GM21367 (cell line): ENCODE results near the gene UACA.
"Not testable (repeated sequence)": the region's sequence is repeated elsewhere in the genome, so short reads cannot be mapped to it uniquely, and the experiment has no call there.

ENCODE experiments used
- ATAC-seq: cut with Tn5 transposase; IDR thresholded peaks from one replicate; pipeline ENCODE4 v1.9.1; 2021; ENCODE audit not compliant: unreplicated experiment

The UACA gene

GRCh38 chr15:70758790-70759462, 4.4 kb downstream of the UACA start:
- ATAC-seq, result no peak

GRCh38 chr15:70757627-70758026, 5.7 kb downstream of the UACA start:
- ATAC-seq, result no peak

DNA sequence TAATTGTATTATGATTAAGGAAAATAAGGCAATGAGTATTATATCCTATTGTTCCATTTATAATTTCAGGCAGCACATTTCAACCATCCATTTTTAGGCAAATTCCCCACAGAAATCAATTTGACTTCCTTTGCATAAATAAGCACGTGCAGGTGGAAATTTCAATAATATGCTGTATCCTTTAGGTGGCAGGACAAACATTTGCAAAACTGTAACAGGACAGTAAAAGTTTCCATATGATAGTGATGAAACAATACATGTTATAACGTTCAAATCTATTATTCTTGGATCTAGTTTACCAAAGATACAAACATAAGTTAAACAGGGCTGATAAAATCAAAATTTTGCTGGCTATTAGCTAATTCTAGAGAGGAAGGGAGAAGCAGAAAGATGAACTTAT, 8.5 kb downstream of the UACA start:
- ATAC-seq, result no peak

GRCh38 chr15:70753101-70753829, 10.1 kb downstream of the UACA start:
- no peak for ATAC-seq

DNA sequence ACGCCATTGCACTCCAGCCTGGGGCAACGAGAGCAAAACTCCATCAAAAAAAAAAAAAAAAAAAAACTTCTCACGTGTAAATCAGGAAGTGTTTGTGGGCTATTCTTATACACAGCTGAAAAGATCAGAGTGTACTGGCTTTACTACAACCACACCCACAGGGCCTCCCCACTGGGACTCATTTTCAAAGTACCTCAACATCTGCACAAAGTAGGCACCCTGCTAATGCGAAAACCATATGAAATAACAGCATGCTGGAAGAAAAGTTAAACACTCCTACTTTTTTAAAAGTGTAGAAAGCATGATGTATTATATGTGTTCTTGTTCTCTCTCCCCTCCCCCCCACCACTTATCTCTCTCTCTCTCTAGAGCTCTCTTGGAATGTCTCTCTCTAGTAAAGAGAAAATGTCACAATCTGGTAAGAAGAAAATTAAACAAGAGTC, 11.1 kb downstream of the UACA start:
- no peak for ATAC-seq

DNA sequence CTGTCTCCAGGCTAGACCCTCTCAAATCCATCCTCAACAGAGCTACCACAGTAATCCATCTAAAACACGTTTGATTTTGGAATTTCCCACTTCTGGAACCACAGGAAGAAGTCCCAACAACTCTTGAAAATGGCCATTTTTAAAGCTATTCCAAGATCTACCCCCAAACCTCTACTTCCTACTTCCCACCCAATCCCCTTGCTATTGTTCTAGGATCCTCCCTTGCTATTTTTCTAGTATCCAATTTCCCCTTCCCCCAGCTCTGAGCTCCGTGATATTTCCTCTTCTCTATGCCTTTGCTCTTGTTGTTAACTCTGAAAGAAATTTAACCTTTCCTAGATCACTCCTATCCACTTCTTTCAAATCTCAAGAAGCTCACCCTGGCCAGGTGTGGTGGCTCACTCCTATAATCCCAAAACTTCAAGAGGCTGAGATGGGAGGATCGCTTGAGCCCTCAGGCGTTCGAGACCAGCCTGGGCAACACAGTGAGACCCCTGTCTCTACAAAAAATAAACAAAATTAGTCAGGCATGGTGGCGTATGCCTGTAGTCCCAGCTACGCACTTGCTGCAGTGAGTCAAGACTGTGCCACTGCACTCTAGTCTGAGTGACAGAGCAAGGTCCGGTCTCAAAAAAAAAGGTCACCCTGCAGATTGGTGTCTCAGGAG, 13.0 kb downstream of the UACA start:
- no peak for ATAC-seq

- ATAC-seq, result no peak
These were observed 15.0 kb downstream of the UACA start for GRCh38 chr15:70748281-70748747.

DNA sequence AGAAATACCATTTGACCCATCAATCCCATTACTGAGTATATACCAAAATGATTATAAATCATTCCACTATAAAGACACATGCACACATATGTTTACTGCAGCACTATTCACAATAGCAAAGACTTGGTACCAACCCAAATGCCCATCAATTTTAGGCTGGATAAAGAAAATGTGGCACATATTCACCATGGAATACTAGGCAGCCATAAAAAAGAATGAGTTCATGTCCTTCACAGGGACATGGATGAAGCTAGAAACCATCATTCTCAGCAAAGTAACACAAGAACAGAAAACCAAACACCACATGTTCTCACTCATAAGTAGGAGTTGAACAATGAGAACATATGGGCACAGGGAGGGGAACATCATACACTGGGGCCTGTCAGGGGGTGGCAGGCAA, 16.8 kb downstream of the UACA start:
- ATAC-seq, result not testable (repeated sequence)

GRCh38 chr15:70742928-70743327, 20.4 kb downstream of the UACA start:
- ATAC-seq, result no peak

DNA sequence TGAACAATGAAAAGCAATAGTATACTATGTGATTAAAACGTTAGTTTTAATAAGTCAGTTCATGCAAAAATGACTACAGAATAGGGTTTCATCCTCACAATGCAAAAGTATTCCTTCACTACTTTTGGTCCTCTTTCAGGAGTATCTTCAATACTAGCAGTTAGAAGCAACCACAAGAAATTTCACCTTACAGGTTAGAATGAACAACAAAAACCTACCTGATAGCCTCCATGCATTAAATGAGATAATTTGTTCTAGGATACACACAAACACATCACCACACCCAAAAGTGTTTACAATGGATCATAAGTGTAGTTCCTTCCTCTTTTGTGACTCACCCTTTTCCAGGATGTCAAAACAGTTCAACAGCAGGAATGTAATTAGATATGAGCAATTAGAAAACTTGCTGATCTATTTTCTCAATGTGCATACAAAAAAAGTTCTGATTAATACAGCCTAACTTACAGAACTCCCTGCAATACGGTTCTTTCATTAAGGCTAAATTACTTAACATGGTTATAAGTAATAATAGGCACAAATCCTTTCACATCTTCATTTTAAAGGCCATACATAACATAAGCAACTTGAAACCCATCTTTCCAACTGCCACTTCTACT, 21.6 kb downstream of the UACA start:
- ATAC-seq, result no peak

DNA sequence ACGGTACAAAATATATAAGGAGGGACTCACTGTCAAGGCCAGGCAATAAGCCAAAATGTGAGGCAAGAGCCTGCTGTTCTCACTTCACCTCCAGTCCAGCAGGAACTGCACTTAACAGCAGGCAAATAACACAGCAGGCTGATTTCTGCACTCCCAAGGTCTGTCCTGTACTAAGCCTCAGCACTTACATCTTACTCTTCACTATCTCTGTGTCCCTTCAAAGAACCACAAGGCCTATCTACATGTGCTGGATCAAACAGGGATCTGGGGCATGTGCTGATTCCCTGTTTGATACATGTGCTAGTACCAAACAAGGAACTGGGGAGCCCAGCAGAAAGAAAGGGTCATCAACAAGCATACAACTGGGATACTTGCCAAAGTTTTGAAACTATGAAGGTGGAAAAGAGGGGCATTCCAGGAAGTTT, 22.2 kb downstream of the UACA start:
- ATAC-seq, result no peak

GRCh38 chr15:70735040-70735439, 28.3 kb downstream of the UACA start:
- ATAC-seq, result not testable (repeated sequence)

GRCh38 chr15:70729164-70729563, 34.2 kb downstream of the UACA start:
- ATAC-seq, result no peak

DNA sequence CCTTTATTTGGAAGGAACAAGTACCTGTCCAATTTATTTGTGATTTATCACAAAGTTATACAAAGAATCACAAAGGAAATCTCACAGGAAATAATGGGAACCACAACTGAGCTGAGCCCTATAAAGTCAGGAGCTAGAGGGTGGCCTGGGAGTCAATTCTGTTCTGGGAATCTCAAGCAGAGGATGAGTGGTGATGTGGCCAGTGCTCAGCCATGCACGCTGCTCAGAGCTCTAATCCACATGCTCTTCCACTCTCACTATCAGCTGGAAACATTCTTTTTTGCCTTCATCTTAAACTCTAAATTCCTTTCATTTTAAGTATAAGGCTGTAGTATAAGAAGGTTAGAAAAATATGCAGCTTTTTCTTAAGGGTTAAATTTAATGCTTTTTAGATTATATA, 36.6 kb downstream of the UACA start:
- ATAC-seq, result no peak

DNA sequence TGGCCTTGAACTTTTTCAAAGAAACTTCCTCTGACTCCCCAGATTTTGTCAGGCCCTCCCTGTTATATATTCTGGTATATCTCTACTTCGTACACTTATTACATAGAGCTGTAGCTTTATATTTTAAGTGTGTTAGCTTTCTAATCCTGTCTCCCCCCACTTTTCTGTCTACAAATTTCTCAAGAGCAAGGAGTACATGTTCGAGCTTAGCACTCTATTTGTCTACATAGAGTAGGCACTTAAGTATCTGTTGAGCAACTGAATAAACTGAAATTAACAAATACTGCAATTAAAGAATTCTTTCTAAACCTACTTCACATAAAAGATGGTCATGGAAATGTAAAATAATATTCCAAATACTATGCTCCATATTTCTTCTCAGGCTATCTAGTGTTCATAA, 39.4 kb downstream of the UACA start:
- ATAC-seq, result no peak

DNA sequence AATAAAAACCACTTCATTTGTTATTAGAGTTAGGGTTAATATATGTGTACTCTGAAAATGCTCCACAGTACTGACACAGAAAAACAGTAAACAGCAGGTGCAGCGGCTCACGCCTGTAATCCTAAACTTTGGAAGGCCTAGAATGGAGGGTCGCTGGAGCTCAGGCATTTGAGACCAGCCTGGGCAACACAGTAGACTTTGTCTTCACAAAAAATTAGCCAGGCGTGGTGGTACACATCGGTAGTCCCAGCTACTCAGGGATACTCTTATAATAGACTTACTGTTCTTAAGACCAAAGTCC, 40.3 kb downstream of the UACA start:
- ATAC-seq, result no peak

- no peak for ATAC-seq
These were observed 40.9 kb downstream of the UACA start for GRCh38 chr15:70722266-70723121.

- ATAC-seq, result no peak
These were observed 42.9 kb downstream of the UACA start for GRCh38 chr15:70720228-70721016.

DNA sequence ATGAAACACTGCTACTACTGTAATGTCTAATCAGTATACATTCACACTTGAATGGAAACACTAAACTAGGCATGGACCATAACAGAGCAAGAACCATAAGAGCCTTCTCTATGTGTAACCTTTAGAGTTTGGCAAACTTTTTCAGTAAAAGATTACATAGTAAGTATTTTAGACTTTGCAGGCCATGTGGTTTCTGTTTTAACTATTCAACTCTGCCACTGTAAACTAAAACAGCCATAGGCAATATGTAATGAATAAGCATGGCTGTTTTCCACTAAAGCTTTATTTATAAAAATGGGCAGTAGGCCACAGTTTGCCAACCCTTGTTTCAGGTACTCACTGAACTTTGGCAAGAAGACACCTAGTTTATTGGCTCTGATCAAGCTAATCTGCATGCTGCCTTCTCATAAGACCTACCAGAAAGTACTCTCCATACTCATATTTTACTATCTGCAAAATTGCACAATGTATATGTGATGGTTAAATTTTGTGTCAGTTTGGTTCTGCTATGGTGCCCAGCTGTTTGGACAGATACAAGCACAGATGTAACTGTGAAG, 46.0 kb downstream of the UACA start:
- ATAC-seq, result no peak
